Uterus (tissue), 4 donors: ENCODE results near the gene MSL3. TPM values are rescaled to one million over a fixed set of nuclear protein-coding genes. Genes with fewer than 3 reads are reported as not detected.

ENCODE experiments used
- DNase-seq, 2 donors: peaks; one replicate each; pipeline ENCODE4 v3.0.0-alpha.2; 2019 to 2020
- H3K27ac ChIP-seq, 2 donors: fragments of 200-600 bp; sonication (generic); 1 replicate in 1 of 2; 2 replicates in 1 of 2; pipeline ENCODE4 v1.5.1; 2016 to 2018
- H3K27me3 ChIP-seq, 2 donors: fragments of 200-600 bp; sonication (generic); one replicate each; pipeline ENCODE4 v1.5.1; 2018 to 2019; ENCODE audit warnings: control low read depth in 1 of 2
- H3K36me3 ChIP-seq, 2 donors: fragments of 200-600 bp; sonication (generic); one replicate each; pipeline ENCODE4 v1.5.1; 2019; ENCODE audit warnings: control low read depth in 1 of 2
- H3K4me1 ChIP-seq, 2 donors: fragments of 200-600 bp; sonication (generic); one replicate each; pipeline ENCODE4 v1.5.1; 2018 to 2019; ENCODE audit warnings: control low read depth in 1 of 2
- H3K4me3 ChIP-seq, 2 donors: fragments of 200-600 bp; sonication (generic); 1 replicate in 1 of 2; 2 replicates in 1 of 2; pipeline ENCODE4 v1.5.1; 2018 to 2019; ENCODE audit warnings: mild to moderate bottlenecking in 1 of 2
- H3K9me3 ChIP-seq, 2 donors: fragments of 200-600 bp; sonication (generic); one replicate each; pipeline ENCODE4 v1.5.1; 2019; ENCODE audit warnings: control low read depth in 1 of 2
- CTCF ChIP-seq, 4 experiments: fragments of 200-600 bp in 2 of 4; fragments of 450-650 bp in 2 of 4; sonication (generic) in 2 of 4; IDR thresholded peaks; one replicate each; pipeline ENCODE4 v1.5.1; 2016 to 2019; ENCODE audit warnings: antibody characterized with exemption in 4 of 4, mild to moderate bottlenecking in 2 of 4, moderate library complexity in 1 of 4
- POLR2A ChIP-seq, 2 donors: fragments of 450-650 bp; IDR thresholded peaks; one replicate each; pipeline ENCODE4 v1.6.1; 2016; ENCODE audit warnings: antibody characterized with exemption in 2 of 2, mild to moderate bottlenecking in 1 of 2, moderate library complexity in 1 of 2
- intact Hi-C: fragments of 100-400 bp; cut with DNase I; formaldehyde crosslinking; loops from one replicate; pipeline ENCODE4 v1.15.1; 2023; ENCODE audit warnings: low total_unique reads
- total RNA-seq, 4 donors: library from RNA; depleted of rRNA in 3 of 4; stranded (reverse); fragments of >200 nt in 3 of 4; gene quantifications; one replicate each; pipeline versions ENCODE4 v1.1.0 to v1.2.4, GENCODE V29; 2014 to 2023
- donor health status: DM: yes; HTN: yes; CAD: no.

MSL3 gene
- total RNA-seq, 4 donors from 2014 or later, result 17.6 to 39.4 (median 30.1) TPM

GRCh38 chrX:11759172-11759460 lies 1.1 kb downstream of the MSL3 start:
- no peak for DNase-seq
- no peaks in the 10 kb centered on the region for H3K27me3 ChIP-seq
- TF ChIP-seq POLR2A (IDR thresholded peaks at IDR 0.05) (no peak), CTCF (IDR thresholded peaks at IDR 0.05) (no peak)
- H3K27ac ChIP-seq, result peak overlapping the region; percentile 92 to 95
- H3K9me3 ChIP-seq, result no peaks in the 10 kb centered on the region
- no peaks in the 10 kb centered on the region for H3K4me1 ChIP-seq
- peak overlapping the region; percentile 58 to 63 for H3K4me3 ChIP-seq
- no peaks in the 10 kb centered on the region for H3K36me3 ChIP-seq
- intact Hi-C loops, result loop anchor here (10.0 kb wide), 1 partner anchor 224 kb away; no protein-coding TSS in a partner anchor

- H3K4me3 ChIP-seq, result peak overlapping the region; percentile 58 to 63
- H3K27me3 ChIP-seq, result no peaks in the 10 kb centered on the region
- H3K9me3 ChIP-seq, result no peaks in the 10 kb centered on the region
- DNase-seq, result peak; percentile 76 to 89
- no peaks in the 10 kb centered on the region for H3K36me3 ChIP-seq
- TF ChIP-seq CTCF (IDR thresholded peaks at IDR 0.05), result peak in 1 of 4 experiments; percentile 14
- no peak for TF ChIP-seq POLR2A (IDR thresholded peaks at IDR 0.05)
- intact Hi-C loops, result loop anchor here (10.0 kb wide), 1 partner anchor 225 kb away; no protein-coding TSS in a partner anchor
- no peaks in the 10 kb centered on the region for H3K4me1 ChIP-seq
- H3K27ac ChIP-seq, result peak overlapping the region; percentile 65 to 95
These were observed 1.6 kb downstream of the MSL3 start for GRCh38 chrX:11759461-11760311.

DNA sequence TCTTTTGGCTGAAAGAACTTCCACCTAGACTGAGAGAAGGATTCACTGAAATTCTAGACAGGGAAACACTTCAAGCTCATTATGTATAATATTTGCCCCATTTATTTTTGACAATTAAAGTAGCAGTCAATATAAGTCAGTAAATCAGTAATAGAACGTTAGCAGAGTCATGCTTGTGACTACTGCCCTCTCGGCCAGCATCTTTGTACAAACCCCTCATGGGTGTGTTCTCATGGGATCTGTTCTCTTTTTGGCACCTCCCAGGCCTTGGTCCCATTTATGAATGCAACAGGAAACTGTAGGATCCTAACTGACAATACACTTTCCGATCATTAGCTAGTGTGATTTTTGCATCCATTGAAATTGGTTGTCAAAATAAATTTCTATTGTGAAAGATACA lies 2.9 kb downstream of the MSL3 start:
- no peak for DNase-seq
- H3K27ac ChIP-seq, result no peak overlapping the region
- no peak overlapping the region for H3K4me3 ChIP-seq
- no peak for TF ChIP-seq CTCF (IDR thresholded peaks at IDR 0.05)
- no peak for TF ChIP-seq POLR2A (IDR thresholded peaks at IDR 0.05)
- no peaks in the 10 kb centered on the region for H3K9me3 ChIP-seq
- intact Hi-C loops, result no loop called here
- no peaks in the 10 kb centered on the region for H3K36me3 ChIP-seq
- no peaks in the 10 kb centered on the region for H3K27me3 ChIP-seq
- H3K4me1 ChIP-seq, result no peaks in the 10 kb centered on the region

DNA sequence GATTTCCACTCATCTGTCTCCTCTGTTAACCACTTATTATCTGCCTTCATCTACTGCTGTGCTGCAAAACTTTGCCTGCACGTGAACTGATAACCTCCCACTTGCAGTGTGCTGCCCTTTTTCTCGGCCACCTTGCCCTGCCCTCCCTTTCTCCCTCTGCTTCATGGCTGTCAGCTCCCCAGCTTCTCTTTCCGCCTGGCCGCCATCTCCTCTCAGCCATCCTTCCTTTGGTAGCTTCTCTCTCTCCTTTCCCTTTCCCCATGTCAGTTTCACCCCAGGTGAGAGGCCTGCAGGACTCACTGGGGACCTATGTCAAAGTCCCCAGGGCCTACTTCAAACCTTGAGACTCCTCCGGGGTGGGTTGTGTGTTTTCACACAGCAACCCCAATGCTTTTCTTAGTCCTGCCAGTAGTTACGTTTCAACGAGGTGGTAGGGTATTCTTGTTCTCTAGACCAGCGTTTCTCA lies 6.6 kb downstream of the MSL3 start:
- intact Hi-C loops, result no loop called here
- no peaks in the 10 kb centered on the region for H3K36me3 ChIP-seq
- no peaks in the 10 kb centered on the region for H3K4me1 ChIP-seq
- H3K4me3 ChIP-seq, result no peak overlapping the region
- H3K27ac ChIP-seq, result no peak overlapping the region
- no peak for DNase-seq
- no peaks in the 10 kb centered on the region for H3K9me3 ChIP-seq
- no peaks in the 10 kb centered on the region for H3K27me3 ChIP-seq
- no peak for TF ChIP-seq POLR2A (IDR thresholded peaks at IDR 0.05)
- no peak for TF ChIP-seq CTCF (IDR thresholded peaks at IDR 0.05)

DNA sequence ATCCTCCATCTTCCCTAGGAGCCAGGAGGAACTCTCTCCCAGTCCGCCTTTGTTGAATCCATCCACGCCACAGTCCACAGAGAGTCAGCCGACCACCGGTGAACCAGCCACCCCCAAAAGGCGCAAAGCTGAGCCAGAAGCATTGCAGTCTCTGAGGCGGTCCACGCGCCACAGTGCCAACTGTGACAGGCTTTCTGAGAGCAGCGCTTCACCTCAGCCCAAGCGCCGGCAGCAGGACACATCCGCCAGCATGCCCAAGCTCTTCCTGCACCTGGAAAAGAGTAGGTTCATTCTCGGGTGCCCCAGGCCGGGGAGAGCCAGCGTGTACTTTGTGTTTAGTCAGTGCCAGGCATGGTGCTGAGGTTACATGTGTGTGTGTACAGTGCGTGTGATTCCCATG lies 7.4 kb downstream of the MSL3 start:
- no peaks in the 10 kb centered on the region for H3K9me3 ChIP-seq
- no peak for TF ChIP-seq POLR2A (IDR thresholded peaks at IDR 0.05)
- DNase-seq, result no peak
- intact Hi-C loops, result no loop called here
- no peaks in the 10 kb centered on the region for H3K4me1 ChIP-seq
- H3K27me3 ChIP-seq, result no peaks in the 10 kb centered on the region
- no peak overlapping the region for H3K27ac ChIP-seq
- H3K36me3 ChIP-seq, result no peaks in the 10 kb centered on the region
- no peak overlapping the region for H3K4me3 ChIP-seq
